Activated naive CD8-positive, alpha-beta T cell treated with anti-CD3 and anti-CD28 coated beads for 36 hours (primary cell): ENCODE measurements around the gene BRMS1L. TPM values are rescaled to one million over a fixed set of nuclear protein-coding genes. Genes with fewer than 3 reads are reported as not detected.
A peak's percentile ranks its signal among the peaks of the same experiment; 100 is the strongest.
"Not testable (repeated sequence)": the region's sequence is repeated elsewhere in the genome, so short reads cannot be mapped to it uniquely, and the experiment has no call there.

Source experiments
- DNase-seq: peaks from one replicate; pipeline ENCODE4 v3.0.0; 2021
- H3K27ac Mint-ChIP-seq: one replicate; pipeline ENCODE4 v1.8.0; 2022; ENCODE audit warnings: mild to moderate bottlenecking, moderate library complexity, mixed read lengths
- H3K27me3 Mint-ChIP-seq: one replicate; pipeline ENCODE4 v1.8.0; 2022; ENCODE audit warnings: mild to moderate bottlenecking, mixed read lengths
- H3K36me3 Mint-ChIP-seq: one replicate; pipeline ENCODE4 v1.8.0; 2021; ENCODE audit warnings: mild to moderate bottlenecking, mixed read lengths
- H3K4me1 Mint-ChIP-seq: one replicate; pipeline ENCODE4 v1.8.0; 2021; ENCODE audit warnings: mixed read lengths
- H3K4me3 Mint-ChIP-seq: one replicate; pipeline ENCODE4 v1.8.0; 2022; ENCODE audit warnings: mild to moderate bottlenecking, moderate library complexity, mixed read lengths
- H3K9me3 Mint-ChIP-seq: one replicate; pipeline ENCODE4 v1.8.0; 2022; ENCODE audit warnings: mixed read lengths
- total RNA-seq, 2 experiments: library from RNA; stranded (reverse); gene quantifications; one replicate each; pipeline ENCODE4 v1.2.3, GENCODE V29; 2021

Gene BRMS1L
- total RNA-seq, 2 experiments from 2014 or later: 8.3 to 8.8 TPM

GRCh38 chr14:35810963-35811362 is 15.2 kb upstream of the BRMS1L start:
- no peak overlapping the region for H3K4me3 Mint-ChIP-seq
- H3K4me1 Mint-ChIP-seq: peaks cover 24% of the 10 kb centered on the region
- no peaks in the 10 kb centered on the region for H3K9me3 Mint-ChIP-seq
- no peak overlapping the region for H3K27ac Mint-ChIP-seq
- H3K36me3 Mint-ChIP-seq: no peaks in the 10 kb centered on the region
- H3K27me3 Mint-ChIP-seq: no peaks in the 10 kb centered on the region
- DNase-seq: no peak

- DNase-seq: peak; percentile 74
- peaks cover 2% of the 10 kb centered on the region for H3K4me1 Mint-ChIP-seq
- H3K27ac Mint-ChIP-seq: no peak overlapping the region
- H3K9me3 Mint-ChIP-seq: no peaks in the 10 kb centered on the region
- H3K27me3 Mint-ChIP-seq: no peaks in the 10 kb centered on the region
- no peak overlapping the region for H3K4me3 Mint-ChIP-seq
- no peaks in the 10 kb centered on the region for H3K36me3 Mint-ChIP-seq
Observed at GRCh38 chr14:35814371-35815005, 11.7 kb upstream of the BRMS1L start.

- no peak for DNase-seq
- no peaks in the 10 kb centered on the region for H3K9me3 Mint-ChIP-seq
- peaks cover 4% of the 10 kb centered on the region for H3K4me1 Mint-ChIP-seq
- H3K36me3 Mint-ChIP-seq: no peaks in the 10 kb centered on the region
- no peak overlapping the region for H3K27ac Mint-ChIP-seq
- no peak overlapping the region for H3K4me3 Mint-ChIP-seq
- no peaks in the 10 kb centered on the region for H3K27me3 Mint-ChIP-seq
Observed at GRCh38 chr14:35818346-35819115, 7.6 kb upstream of the BRMS1L start.

- H3K27ac Mint-ChIP-seq: no peak overlapping the region
- H3K4me3 Mint-ChIP-seq: no peak overlapping the region
- peaks cover 2% of the 10 kb centered on the region for H3K4me1 Mint-ChIP-seq
- no peaks in the 10 kb centered on the region for H3K36me3 Mint-ChIP-seq
- DNase-seq: no peak
- no peaks in the 10 kb centered on the region for H3K9me3 Mint-ChIP-seq
- H3K27me3 Mint-ChIP-seq: no peaks in the 10 kb centered on the region
Observed at GRCh38 chr14:35819591-35820540, 6.3 kb upstream of the BRMS1L start.

- Mint-ChIP-seq H3K27ac (no peak overlapping the region), H3K4me1 (peaks cover 7% of the 10 kb centered on the region), H3K27me3 (no peaks in the 10 kb centered on the region), H3K4me3 (no peak overlapping the region), H3K9me3 (no peaks in the 10 kb centered on the region), H3K36me3 (no peaks in the 10 kb centered on the region)
- no peak for DNase-seq
Observed at GRCh38 chr14:35821564-35822411, 4.3 kb upstream of the BRMS1L start.

- H3K4me3 Mint-ChIP-seq: no peak overlapping the region
- no peak overlapping the region for H3K27ac Mint-ChIP-seq
- H3K4me1 Mint-ChIP-seq: peaks cover 14% of the 10 kb centered on the region
- DNase-seq: no peak
- H3K27me3 Mint-ChIP-seq: no peaks in the 10 kb centered on the region
- no peaks in the 10 kb centered on the region for H3K9me3 Mint-ChIP-seq
- H3K36me3 Mint-ChIP-seq: no peaks in the 10 kb centered on the region
Observed at GRCh38 chr14:35822501-35822900, 3.6 kb upstream of the BRMS1L start.

- Mint-ChIP-seq H3K4me1 (peaks cover 21% of the 10 kb centered on the region), H3K4me3 (peak overlapping the region; percentile 84)
- not testable (repeated sequence) for H3K9me3 Mint-ChIP-seq, DNase-seq, H3K27ac Mint-ChIP-seq, H3K36me3 Mint-ChIP-seq, H3K27me3 Mint-ChIP-seq
Observed at GRCh38 chr14:35824446-35825165, 1.5 kb upstream of the BRMS1L start.

GRCh38 chr14:35825968-35826217 is 245 bp upstream of the BRMS1L start:
- DNase-seq: no peak
- H3K9me3 Mint-ChIP-seq: no peaks in the 10 kb centered on the region
- peak overlapping the region; percentile 81 for H3K4me3 Mint-ChIP-seq
- H3K27me3 Mint-ChIP-seq: no peaks in the 10 kb centered on the region
- peaks cover 3% of the 10 kb centered on the region for H3K36me3 Mint-ChIP-seq
- H3K4me1 Mint-ChIP-seq: peaks cover 21% of the 10 kb centered on the region
- H3K27ac Mint-ChIP-seq: peak overlapping the region; percentile 73

- DNase-seq: no peak
- H3K27ac Mint-ChIP-seq: peak overlapping the region; percentile 65
- peaks cover 12% of the 10 kb centered on the region for H3K36me3 Mint-ChIP-seq
- peak overlapping the region; percentile 81 for H3K4me3 Mint-ChIP-seq
- peaks cover 20% of the 10 kb centered on the region for H3K4me1 Mint-ChIP-seq
- no peaks in the 10 kb centered on the region for H3K9me3 Mint-ChIP-seq
- no peaks in the 10 kb centered on the region for H3K27me3 Mint-ChIP-seq
Observed at GRCh38 chr14:35826952-35827416, 846 bp downstream of the BRMS1L start.

- H3K27ac Mint-ChIP-seq: no peak overlapping the region
Observed at GRCh38 chr14:35827678-35828472, 1.7 kb downstream of the BRMS1L start.

GRCh38 chr14:35829449-35829848 is 3.3 kb downstream of the BRMS1L start:
- Mint-ChIP-seq H3K27me3 (no peaks in the 10 kb centered on the region), H3K4me1 (peaks cover 19% of the 10 kb centered on the region), H3K27ac (no peak overlapping the region), H3K4me3 (no peak overlapping the region), H3K36me3 (peaks cover 14% of the 10 kb centered on the region), H3K9me3 (no peaks in the 10 kb centered on the region)
- no peak for DNase-seq

More at GRCh38 chr14:35827678-35828472, 1.7 kb downstream of the BRMS1L start:
- no peaks in the 10 kb centered on the region for H3K9me3 Mint-ChIP-seq
- H3K4me1 Mint-ChIP-seq: peaks cover 19% of the 10 kb centered on the region
- H3K36me3 Mint-ChIP-seq: peaks cover 13% of the 10 kb centered on the region
- no peaks in the 10 kb centered on the region for H3K27me3 Mint-ChIP-seq
- DNase-seq: no peak
- peak overlapping the region; percentile 81 for H3K4me3 Mint-ChIP-seq

GRCh38 chr14:35835208-35835982 is 9.3 kb downstream of the BRMS1L start:
- DNase-seq: no peak
- no peak overlapping the region for H3K27ac Mint-ChIP-seq
- H3K27me3 Mint-ChIP-seq: no peaks in the 10 kb centered on the region
- no peaks in the 10 kb centered on the region for H3K4me1 Mint-ChIP-seq
- peaks cover 19% of the 10 kb centered on the region for H3K9me3 Mint-ChIP-seq
- H3K36me3 Mint-ChIP-seq: peaks cover 50% of the 10 kb centered on the region
- H3K4me3 Mint-ChIP-seq: no peak overlapping the region

- H3K9me3 Mint-ChIP-seq: peaks cover 43% of the 10 kb centered on the region
- not testable (repeated sequence) for H3K4me1 Mint-ChIP-seq, H3K27me3 Mint-ChIP-seq, H3K27ac Mint-ChIP-seq, H3K4me3 Mint-ChIP-seq, DNase-seq
- peaks cover 82% of the 10 kb centered on the region for H3K36me3 Mint-ChIP-seq
Observed at GRCh38 chr14:35841704-35842103, 15.6 kb downstream of the BRMS1L start.
